OCI-M1 (cell line): ENCODE results near the gene ALKBH5.

Source experiments
- DNase-seq: peaks from one replicate; lab custom pipeline; 2025; lab: John Stamatoyannopoulos, UW

The ALKBH5 gene

GRCh38 chr17:18158022-18158600, 25.5 kb upstream of the ALKBH5 start:
- DNase-seq = peak; percentile 69

GRCh38 chr17:18159551-18160120, 24.0 kb upstream of the ALKBH5 start:
- DNase-seq = no peak

- DNase-seq = no peak
These were observed 23.3 kb upstream of the ALKBH5 start for GRCh38 chr17:18160128-18160856.

- DNase-seq = no peak
These were observed 22.2 kb upstream of the ALKBH5 start for GRCh38 chr17:18161207-18162145.

GRCh38 chr17:18163547-18163946, 20.1 kb upstream of the ALKBH5 start:
- DNase-seq = no peak

- DNase-seq = peak; percentile 35
These were observed 16.7 kb upstream of the ALKBH5 start for GRCh38 chr17:18166894-18167293.

GRCh38 chr17:18167421-18167820, 16.2 kb upstream of the ALKBH5 start:
- DNase-seq = no peak

- DNase-seq = no peak
These were observed 10.9 kb upstream of the ALKBH5 start for GRCh38 chr17:18172531-18173278.

GRCh38 chr17:18173740-18174139, 9.9 kb upstream of the ALKBH5 start:
- no peak for DNase-seq

- peak; percentile 19 for DNase-seq
These were observed 7.5 kb upstream of the ALKBH5 start for GRCh38 chr17:18176176-18176575.

- no peak for DNase-seq
These were observed 6.5 kb upstream of the ALKBH5 start for GRCh38 chr17:18177133-18177532.

- no peak for DNase-seq
These were observed 5.9 kb upstream of the ALKBH5 start for GRCh38 chr17:18177722-18178121.

GRCh38 chr17:18179196-18179595, 4.4 kb upstream of the ALKBH5 start:
- DNase-seq = no peak

GRCh38 chr17:18179804-18180203, 3.8 kb upstream of the ALKBH5 start:
- DNase-seq = no peak

GRCh38 chr17:18181358-18181757, 2.3 kb upstream of the ALKBH5 start:
- no peak for DNase-seq

GRCh38 chr17:18182110-18182977, 1.3 kb upstream of the ALKBH5 start:
- peak; percentile 43 for DNase-seq

GRCh38 chr17:18182978-18183333, 672 bp upstream of the ALKBH5 start:
- DNase-seq = peak; percentile 88

- peak; percentile 52 for DNase-seq
These were observed 759 bp downstream of the ALKBH5 start for GRCh38 chr17:18184143-18185031.

GRCh38 chr17:18185391-18185790, 1.8 kb downstream of the ALKBH5 start:
- DNase-seq = peak; percentile 26
